GM20000 (cell line): ENCODE measurements around the gene PCSK7.

Experiments
- DNase-seq: peaks from one replicate; pipeline ENCODE4 v3.0.0; 2012; ENCODE audit warnings: low spot score
- TF ChIP-seq, protein P1 (sequence below): IDR thresholded peaks from 2 replicates; pipeline ENCODE4 v1.5.1; 2012; ENCODE audit warnings: mild to moderate bottlenecking, control low read depth; ENCODE audit errors: extremely low read depth, missing control alignments

PCSK7 gene

DNA sequence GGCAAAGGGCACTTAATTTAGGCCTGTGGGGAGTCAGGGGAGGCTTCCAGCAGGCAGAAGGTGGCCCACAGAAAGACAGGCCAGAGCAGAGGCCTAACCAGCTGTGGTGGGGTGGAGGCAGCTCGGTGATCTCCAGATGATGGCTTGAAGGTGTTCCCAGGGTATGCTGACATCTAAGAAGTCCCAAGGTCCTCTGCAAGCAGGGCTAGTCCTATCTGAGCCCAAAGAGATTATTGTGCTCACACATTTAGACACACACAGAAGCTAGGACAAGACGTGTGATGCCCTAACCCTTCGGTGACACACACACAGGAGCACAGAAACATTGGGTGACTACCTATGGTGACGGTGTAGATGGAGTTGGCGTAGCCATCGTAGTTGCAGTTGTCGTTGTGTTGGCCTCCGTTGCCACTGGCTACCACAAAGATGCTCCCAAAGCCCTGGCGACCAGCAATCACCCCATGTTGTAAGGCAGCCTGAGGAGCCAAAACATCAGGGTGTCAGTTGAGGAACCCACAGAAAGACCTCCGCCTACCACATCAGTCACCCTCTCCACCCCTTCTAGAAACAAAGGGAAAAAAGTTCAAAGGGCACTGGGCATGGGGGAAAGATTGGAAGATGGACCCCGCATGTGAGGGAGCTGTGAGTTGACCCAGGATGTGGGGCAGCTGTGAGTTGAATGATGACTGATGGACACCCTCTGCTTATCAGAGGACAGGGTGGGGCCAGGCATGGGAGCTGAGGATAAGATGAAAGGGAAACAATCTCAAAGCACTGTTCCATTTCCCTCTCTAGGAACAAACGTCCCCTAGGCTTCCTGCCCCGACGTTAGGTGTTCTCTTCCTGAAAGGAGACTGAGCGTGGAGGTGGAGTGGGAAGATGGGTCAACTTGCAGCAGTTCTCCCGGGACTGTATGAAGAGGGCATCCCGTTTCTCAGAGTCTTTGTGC is 7.9 kb downstream of the PCSK7 start:
- TF ChIP-seq, protein P1, sequence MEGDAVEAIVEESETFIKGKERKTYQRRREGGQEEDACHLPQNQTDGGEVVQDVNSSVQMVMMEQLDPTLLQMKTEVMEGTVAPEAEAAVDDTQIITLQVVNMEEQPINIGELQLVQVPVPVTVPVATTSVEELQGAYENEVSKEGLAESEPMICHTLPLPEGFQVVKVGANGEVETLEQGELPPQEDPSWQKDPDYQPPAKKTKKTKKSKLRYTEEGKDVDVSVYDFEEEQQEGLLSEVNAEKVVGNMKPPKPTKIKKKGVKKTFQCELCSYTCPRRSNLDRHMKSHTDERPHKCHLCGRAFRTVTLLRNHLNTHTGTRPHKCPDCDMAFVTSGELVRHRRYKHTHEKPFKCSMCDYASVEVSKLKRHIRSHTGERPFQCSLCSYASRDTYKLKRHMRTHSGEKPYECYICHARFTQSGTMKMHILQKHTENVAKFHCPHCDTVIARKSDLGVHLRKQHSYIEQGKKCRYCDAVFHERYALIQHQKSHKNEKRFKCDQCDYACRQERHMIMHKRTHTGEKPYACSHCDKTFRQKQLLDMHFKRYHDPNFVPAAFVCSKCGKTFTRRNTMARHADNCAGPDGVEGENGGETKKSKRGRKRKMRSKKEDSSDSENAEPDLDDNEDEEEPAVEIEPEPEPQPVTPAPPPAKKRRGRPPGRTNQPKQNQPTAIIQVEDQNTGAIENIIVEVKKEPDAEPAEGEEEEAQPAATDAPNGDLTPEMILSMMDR = no peak
- no peak for DNase-seq

DNA sequence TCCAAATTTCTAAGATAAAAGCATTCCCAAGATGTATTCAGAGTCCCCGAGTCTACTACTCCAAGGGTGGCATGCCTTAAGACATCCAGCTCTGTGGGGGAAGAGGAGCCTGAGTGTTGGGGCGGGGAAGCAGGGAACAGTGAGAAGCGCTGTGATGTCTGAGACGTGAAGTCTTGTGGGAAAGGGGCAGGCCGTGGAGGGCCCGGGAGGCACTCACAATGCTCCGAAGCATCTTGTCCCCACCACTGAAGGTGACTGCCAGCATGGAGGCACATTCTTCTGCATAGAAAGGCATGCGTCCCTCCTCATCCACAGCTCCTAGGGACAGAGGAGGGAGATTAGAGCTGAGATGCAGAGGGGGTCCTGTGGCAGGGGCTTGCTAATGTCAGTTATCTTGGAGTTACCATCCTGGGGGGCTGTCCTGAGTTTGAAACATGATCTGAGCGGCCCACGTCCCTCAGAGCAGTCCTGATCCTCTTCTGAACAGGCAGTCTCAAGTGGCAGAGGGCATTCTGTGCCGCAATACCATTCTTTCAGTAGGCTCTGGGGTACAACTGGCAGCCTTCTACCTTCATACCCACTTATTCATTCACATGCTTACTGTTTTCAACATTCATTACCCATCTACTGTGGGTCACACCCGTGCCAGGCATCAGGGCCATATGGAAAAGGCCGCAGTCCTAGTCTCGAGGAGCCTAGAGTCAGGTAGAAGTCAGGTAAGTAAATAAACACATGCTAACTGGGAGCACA is 8.7 kb downstream of the PCSK7 start:
- DNase-seq = no peak

DNA sequence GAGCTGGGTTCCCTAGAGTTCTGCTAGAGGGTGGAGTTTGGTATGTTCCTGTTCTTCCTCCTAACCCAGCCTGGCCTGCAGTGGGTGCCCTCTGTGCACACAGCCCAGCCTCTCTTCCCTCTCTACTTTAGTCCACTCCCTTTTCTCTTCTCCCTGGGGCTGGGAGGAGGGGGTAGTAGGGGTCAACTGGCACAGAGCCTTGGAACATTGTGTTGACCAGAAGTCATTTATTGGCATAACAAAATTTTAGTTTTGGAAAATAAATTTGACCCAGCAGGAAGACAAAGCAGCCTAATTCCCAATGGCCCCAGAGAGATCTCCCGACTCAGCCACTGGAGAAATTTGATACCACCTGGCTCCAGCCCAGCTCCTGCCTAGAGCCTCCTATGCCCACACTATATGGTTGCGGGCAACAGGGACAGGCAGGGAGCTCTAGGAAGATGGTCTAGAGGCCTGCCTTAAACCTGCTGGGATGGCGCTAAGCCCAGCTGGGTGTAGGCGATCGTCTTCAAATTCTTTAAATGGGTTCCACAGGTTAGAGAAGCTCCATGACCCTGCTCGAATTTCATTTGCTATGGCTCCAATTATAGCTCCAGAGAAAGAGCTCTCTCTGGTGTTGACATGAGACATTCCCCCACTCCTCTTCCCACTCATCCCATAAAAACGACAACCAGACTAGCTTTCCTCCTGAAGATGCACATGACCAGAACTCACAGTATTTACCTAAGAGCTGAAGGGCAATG is 9.9 kb downstream of the PCSK7 start:
- no peak for DNase-seq
- TF ChIP-seq, protein P1 = no peak

More for the DNA sequence above, 8.7 kb downstream of the PCSK7 start:
- TF ChIP-seq, protein P1 = no peak

DNA sequence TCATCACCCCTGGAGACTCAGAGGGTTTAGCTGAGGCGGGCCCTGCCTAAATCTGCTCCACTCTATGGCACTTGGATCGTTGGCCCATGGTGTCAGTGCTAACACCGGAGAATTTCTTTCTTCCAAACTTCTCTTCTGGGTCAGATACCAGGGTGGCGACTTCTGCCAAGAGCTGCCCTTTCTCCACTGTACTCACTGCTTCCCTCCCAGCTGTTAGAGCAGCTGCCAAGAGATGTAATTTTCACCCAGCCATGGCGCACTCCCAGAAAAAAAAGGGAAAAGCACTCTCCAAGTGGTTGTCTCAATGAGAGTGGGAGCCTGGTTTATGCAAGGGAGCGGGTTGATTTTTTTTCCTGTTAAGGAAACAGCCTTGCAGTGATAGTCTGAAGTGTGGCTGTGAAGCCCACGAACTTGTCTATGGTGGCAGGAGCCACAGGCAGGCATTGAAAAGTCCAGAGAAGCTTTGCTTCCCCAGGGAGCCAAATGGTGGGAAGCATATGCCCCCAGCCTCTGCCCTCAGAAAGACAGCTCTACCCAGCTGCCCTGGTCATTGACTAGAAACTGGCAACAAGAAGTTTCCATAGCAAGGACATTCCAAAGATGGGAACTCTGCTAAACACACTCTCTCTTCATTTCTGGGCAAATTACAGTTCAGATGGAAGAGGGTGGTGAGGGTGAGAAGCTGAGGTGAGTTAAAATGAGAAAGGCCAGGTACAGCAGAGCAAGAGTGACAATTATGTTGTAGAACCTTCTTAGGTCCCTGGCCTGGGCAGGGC is 10.7 kb downstream of the PCSK7 start:
- TF ChIP-seq, protein P1 = no peak
- no peak for DNase-seq

DNA sequence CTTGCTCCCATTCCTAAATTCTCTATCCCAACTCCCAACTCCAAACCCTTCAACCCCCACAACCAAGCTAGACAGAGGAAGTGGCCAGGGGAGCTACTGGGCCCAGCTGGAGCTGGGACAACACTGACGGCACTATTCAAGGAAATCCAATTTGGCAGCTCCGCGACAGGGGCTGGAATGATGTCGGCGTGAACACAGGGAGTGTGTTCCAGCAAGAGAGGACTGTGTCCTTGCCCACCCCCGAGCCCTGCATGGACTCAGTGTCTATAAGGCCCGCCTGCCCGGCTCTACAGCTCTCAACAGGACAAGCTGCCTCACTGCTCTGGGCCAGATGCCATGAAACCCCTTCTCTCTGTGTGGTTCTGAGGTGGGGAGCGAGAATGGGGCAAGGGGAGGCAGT is 11.3 kb downstream of the PCSK7 start:
- DNase-seq = no peak
- TF ChIP-seq, protein P1 = no peak

DNA sequence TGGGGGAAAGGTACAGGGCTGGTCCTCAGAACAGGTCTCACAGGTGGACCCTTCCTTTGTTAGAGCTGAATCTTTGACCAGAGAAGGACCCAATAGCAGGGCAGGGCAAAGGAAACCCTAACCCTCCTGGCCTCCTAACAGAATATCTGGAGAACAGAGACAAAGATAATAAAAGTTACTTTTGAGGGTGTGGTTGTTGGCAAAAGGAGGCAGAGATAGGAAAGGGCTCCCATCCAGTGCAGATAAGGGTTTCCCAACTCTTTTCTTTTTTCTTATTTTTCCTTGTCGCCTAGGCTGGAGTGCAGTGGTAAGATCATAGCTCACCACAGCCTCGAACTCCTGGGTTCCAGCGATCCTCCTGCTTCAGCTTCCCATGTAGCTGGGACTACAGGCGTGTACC is 11.9 kb downstream of the PCSK7 start:
- no peak for DNase-seq
- TF ChIP-seq, protein P1 = no peak
